Measurements from ENCODE around the gene RELN.

- TF ChIP-seq POLR2AphosphoS5 (IDR thresholded peaks at IDR 0.05; ENCODE audit: low read depth, low read length) (no peak), CTCF (IDR thresholded peaks at IDR 0.05) (no peak), REST (IDR thresholded peaks at IDR 0.05; ENCODE audit: insufficient read depth in 1 of 2, low read depth in 2 of 2, low read length in 1 of 2) (no peak)
Measured at GRCh38 chr7:103879411-103879810, 110.0 kb downstream of the RELN start.

Data from Panc1 (cell line).